HuH-7.5 (cell line): ENCODE measurements around the gene KCNK4.
"Not testable (repeated sequence)": the region's sequence is repeated elsewhere in the genome, so short reads cannot be mapped to it uniquely, and the experiment has no call there.

Experiments used
- DNase-seq: peaks from one replicate; pipeline ENCODE4 v3.0.0; 2011; ENCODE audit warnings: low spot score

Gene KCNK4

DNA sequence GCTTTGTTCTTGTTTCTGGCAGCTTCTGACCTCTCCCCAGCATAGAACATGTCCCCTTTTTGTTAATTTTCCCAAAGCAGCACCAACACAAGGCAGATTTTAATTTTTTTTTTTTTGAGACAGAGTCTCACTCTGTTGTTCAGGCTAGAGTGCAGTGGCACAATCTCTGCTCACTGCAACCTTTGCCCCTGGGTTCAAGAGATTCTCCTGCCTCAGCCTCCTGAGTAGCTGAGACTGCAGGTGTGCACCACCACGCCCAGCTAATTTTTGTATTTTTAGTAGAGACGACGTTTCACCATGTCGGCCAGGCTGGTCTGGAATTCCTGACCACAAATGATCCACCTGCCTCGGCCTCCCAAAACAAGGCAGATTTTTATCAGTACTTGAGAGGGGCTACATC lies 16.7 kb downstream of the KCNK4 start:
- DNase-seq = not testable (repeated sequence)

DNA sequence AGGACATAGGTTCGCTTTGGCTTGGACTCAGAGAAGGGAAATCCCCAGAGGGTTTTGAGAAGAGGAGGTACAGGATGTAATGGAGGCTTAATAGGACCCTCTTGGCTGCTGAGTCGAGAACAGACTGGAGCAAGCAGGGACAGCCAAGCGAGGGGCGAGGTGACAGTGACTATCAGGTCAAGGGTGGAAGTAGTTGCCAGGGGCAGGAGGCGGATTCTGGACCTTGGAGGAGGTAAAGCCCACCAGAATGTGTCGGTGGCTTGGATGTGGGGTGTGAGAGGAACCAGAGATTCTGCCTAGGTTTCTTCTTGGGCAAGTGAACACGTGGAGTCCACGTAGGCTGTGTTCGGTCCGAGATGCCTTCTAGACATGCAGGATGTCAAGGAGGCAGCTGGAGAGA lies 21.8 kb downstream of the KCNK4 start:
- DNase-seq = no peak

DNA sequence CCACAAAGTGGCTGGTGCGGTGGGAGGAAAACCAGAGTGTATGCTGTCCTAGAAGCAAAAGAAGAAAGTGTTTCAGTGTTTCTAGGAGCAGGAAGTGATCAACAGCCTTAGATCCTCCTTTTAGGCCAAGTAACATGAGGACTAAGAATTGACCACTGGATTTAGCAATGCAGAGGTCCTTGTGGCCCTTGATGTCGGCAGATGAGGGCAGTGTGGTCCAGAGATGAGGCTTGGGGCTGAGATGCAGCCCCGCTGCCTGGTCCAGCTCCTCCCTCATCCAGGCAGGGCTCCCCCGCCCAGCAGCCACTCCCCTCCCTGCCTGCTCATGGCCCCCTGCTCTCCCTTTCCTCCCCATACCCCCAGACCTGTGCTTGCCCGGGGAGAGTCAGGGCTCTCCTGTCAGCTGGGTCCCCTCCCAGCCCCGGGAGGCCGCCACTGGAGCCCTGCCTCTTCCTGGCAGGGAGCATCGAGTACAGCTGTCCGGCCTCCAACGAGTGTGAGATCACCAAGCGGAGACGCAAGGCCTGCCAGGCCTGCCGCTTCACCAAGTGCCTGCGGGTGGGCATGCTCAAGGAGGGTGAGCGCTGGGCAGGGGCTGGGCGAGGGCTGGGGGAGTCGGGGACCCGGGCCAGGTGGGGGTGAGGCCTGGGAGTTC lies 22.5 kb downstream of the KCNK4 start:
- DNase-seq = no peak

DNA sequence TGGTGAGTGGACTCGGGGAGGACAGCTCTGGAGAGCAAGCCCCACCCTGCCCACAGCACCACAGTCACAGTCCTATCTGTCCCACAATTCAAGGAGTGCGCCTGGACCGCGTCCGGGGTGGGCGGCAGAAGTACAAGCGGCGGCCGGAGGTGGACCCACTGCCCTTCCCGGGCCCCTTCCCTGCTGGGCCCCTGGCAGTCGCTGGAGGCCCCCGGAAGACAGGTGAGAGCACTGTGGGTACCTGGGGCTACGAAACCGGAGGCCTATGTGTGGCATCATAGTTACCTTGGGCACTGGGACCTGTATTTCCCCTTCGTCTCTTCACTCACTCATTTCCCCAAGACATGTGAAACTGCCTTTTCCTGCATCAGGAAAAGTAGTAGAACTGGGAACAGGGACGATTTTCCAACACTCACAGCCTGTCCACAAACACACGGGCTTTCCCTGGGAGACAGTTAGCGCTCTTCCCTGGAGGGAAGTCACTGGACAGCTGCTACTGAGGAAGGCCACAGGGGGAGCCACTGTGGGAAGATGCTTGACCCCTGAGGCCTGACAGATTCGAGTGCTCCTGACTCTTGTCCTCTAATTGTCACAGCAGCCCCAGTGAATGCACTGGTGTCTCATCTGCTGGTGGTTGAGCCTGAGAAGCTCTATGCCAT lies 23.2 kb downstream of the KCNK4 start:
- no peak for DNase-seq

DNA sequence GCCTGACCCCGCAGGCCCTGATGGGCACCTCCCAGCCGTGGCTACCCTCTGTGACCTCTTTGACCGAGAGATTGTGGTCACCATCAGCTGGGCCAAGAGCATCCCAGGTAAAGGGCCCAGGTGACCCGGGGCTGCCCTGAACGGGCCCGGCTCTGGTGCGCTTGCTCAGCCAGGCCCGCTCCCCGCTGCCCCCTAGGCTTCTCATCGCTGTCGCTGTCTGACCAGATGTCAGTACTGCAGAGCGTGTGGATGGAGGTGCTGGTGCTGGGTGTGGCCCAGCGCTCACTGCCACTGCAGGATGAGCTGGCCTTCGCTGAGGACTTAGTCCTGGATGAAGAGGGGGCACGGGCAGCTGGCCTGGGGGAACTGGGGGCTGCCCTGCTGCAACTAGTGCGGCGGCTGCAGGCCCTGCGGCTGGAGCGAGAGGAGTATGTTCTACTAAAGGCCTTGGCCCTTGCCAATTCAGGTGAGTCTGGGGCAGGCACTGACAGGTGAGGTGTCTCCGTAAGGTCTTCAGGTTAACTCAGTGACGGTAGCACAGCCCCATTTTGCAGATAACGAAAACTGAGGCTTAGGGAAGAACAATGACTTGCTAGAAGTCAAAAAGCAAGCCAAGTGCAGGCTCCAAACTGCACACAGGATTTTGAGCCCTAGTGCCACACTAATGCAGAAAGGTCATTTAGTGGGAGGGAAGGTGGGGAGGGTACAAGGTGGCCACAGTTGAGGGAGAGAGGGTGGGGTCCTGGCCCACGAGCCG lies 23.9 kb downstream of the KCNK4 start:
- DNase-seq = no peak

DNA sequence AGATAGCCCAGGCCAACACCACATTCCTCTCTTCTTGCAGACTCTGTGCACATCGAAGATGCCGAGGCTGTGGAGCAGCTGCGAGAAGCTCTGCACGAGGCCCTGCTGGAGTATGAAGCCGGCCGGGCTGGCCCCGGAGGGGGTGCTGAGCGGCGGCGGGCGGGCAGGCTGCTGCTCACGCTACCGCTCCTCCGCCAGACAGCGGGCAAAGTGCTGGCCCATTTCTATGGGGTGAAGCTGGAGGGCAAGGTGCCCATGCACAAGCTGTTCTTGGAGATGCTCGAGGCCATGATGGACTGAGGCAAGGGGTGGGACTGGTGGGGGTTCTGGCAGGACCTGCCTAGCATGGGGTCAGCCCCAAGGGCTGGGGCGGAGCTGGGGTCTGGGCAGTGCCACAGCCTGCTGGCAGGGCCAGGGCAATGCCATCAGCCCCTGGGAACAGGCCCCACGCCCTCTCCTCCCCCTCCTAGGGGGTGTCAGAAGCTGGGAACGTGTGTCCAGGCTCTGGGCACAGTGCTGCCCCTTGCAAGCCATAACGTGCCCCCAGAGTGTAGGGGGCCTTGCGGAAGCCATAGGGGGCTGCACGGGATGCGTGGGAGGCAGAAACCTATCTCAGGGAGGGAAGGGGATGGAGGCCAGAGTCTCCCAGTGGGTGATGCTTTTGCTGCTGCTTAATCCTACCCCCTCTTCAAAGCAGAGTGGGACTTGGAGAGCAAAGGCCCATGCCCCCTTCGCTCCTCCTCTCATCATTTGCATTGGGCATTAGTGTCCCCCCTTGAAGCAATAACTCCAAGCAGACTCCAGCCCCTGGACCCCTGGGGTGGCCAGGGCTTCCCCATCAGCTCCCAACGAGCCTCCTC lies 24.8 kb downstream of the KCNK4 start:
- DNase-seq = not testable (repeated sequence)

DNA sequence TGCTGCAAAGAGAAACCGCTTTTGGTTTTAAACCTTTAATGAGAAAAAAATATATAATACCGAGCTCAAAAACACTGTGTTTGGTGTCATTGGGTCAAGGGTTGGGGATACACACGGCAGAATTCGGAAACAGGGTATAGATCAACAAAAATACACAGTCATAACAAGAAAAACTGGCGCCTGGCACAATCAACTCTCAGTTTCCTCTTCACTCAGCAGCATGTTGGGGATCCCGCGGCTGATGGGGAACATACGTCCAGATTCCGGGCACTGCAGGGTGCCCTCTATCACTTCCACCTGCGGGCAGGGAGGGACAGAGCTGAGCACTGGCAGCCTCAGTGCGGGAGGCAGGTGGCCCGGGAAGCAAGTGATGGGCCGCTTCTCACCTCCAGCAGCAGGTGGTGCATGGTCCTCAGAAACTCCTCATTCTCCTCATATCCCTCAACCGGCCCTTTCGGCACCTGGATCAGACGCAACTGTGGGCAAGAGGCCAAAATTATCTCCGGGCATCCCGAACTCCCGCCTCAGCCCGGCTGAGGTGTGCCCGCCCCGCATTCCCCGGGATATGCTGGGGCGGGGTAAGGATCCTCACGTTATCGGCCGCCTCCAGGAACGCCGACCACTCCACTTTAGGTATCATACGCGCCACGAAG lies 25.7 kb downstream of the KCNK4 start:
- no peak for DNase-seq

DNA sequence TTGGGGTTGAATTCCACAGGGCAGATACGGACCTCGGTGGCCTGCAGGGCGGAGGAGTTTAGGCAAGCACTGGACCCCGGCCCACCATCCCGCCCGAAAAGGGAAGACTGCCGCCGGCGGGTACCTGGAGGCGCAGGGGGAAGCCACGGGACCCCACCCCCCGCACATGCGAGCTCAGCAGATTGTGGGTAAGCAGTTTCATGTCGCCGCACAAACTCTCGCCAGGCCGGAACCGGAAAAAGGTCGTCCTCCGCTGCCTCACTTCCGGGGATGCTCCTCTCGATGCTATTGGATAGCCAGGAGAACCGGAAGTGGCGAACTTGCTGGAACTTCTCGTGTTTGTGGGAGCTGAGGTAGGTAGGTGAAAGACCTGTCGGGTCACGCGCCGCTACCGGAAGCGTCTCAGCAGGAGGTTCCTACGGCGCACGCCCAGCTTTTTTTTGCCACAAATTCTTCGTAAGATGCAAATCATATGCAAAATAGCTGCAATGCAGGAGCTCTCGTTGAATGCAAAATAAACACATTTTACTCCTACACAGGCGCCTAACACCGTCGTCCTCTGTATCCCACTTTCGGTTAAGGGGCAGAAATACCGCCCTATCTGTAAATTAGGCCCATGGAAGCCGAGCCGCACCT lies 26.3 kb downstream of the KCNK4 start, which contains the start of gene TRMT112:
TRMT112 (minus strand) TSS at position 235 of the 636 bp plus-strand sequence; CDS start at position 202, 33 bp downstream.
- DNase-seq = peak; percentile 92

DNA sequence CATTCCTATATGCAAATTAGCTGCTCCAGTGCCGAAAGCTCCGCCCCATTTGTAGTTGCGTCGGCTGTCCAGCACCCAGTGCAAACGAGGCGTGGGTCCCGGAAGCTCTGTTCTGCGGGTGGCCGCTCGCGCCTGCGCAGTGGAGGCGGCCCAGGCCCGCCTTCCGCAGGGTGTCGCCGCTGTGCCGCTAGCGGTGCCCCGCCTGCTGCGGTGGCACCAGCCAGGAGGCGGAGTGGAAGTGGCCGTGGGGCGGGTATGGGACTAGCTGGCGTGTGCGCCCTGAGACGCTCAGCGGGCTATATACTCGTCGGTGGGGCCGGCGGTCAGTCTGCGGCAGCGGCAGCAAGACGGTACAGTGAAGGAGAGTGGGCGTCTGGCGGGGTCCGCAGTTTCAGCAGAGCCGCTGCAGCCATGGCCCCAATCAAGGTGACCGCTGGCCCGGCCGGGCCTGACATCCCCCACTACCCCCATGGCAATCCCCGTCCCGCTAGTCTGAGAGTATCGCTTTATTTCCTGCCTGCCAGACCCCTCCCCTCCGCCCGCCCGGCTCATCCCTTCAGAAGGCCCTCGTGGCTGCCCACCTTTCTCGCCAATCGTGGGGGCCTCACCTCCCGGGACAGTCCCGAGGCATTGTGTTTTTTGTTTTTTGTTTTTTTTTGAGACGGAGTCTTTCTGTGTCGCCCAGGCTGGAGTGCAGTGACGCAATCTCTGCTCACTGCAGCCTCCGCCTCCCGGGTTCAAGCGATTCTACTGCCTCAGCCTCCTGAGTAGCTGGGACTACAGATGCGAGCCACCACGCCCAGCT lies 27.1 kb downstream of the KCNK4 start, which contains the start of gene PRDX5:
PRDX5 (plus strand) TSS at position 161 of the 805 bp plus-strand sequence; CDS start at position 256, 95 bp downstream.
- DNase-seq = peak; percentile 89

DNA sequence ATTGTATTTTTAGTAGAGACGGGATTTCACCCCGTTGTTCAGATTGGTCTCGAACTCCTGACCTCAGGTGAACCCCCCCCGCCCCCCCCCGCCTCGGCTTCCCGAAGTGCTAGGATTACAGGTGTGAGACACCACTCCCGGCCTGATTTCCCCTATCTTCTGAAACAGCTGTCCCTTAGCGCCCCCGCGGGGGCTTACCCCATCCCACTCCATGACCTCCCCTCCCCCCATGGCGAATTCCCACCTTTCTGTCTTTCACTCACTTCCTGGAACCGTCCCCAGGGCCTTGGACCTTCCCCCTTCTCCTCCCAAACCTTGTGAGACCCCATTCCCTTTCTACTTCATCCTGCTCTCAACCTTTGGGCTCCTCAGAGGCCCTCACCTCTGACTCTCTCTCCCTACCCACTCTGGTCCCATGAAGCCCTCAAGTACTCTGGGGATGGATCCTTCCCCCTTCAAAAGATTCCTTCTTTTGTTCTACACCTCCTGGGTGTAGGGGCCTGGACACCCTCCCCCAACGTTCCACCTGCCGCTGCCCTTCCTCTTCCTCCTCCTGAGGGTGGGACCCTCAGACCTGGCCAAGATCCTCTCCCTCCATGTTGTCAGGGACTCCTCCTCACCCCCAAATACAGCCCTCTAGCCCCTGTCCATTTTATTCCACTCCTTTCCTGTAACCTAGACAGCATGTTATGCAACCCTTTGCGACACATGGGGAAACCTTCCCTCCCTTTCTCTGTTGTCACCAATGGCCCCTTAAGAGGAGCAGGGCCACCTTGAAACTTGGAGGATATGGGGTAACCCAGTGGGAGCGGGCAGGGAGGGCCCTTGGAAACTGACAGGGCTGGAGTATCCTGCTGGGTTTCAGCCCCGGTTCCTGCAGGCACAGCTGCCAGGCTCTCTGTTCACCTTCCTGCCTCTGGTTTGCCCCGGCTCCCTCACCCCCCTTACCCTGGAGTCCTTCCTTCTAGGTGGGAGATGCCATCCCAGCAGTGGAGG lies 28.0 kb downstream of the KCNK4 start:
- no peak for DNase-seq

DNA sequence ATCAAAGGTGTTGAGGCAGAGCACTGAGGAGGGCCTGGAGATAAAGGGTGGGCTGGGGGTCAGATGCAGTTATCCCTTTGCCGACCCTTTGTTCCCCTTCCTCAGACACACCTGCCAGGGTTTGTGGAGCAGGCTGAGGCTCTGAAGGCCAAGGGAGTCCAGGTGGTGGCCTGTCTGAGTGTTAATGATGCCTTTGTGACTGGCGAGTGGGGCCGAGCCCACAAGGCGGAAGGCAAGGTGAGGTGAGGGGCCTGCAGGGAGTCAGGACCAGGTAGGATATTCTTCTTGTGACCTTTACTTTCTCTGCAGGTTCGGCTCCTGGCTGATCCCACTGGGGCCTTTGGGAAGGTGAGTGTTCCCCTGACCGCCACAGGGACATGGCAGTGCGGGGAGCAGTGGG lies 29.5 kb downstream of the KCNK4 start:
- DNase-seq = no peak

DNA sequence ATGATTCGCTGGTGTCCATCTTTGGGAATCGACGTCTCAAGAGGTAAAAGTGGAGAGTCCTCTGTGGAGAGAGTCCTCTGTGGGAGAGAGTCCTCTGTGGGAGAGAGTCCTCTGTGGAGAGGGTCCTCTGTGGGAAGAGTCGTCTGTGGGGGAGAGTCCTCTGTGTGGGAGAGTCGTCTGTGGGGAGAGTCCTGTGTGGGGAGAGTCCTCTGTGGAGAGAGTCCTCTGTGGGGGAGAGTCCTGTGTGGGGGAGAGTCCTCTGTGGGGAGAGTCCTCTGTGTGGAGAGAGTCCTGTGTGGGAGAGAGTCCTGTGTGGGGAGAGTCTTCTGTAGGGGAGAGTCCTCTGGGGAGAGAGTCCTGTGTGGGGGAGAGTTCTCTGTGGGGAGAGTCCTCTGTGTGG lies 29.9 kb downstream of the KCNK4 start:
- DNase-seq = no peak

DNA sequence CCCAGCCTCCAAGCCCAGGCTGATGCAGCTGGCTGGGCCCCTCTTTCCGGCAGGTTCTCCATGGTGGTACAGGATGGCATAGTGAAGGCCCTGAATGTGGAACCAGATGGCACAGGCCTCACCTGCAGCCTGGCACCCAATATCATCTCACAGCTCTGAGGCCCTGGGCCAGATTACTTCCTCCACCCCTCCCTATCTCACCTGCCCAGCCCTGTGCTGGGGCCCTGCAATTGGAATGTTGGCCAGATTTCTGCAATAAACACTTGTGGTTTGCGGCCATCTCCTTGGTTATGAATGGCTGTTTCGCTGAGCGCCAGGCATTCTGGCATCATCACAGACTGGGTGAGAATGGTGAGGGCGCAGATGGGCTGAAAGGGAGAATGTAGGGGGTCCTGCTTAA lies 30.4 kb downstream of the KCNK4 start:
- DNase-seq = no peak

DNA sequence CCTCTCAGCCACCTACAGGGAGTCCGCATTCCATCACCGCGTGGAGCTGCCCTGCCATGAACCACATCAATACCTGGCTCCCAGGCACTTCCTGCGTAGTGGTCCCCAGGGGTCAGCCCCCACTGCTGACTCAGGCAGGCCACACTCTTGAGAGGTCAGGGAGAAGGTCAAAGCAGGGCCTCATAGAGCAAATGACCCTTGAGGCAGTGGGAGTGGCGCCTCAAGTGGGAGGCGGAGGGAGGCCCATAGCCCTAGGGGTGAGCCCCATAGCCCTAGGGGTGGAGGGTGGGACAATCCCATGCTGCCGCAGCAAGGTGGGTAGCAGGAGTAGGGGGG lies 31.8 kb downstream of the KCNK4 start:
- DNase-seq = no peak

DNA sequence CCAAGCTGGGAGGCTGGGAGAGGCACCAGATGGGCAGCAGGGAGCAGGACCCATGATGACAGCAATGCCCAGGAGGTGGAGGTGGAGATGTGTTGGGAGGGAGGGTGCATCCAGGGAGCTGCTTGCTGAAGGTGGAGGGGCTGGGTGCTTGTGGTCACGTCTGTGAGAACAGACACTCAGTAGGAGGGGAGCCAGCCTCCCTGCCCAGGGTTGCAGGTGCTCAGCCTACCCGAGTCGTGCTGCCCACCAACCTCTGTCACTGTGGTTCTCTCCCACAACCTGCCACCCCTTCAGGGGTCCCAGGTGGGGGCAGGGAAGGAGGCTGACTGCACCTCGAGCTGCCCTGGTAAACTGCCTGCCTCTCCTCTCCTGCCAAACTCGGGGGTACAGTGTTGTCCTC lies 32.3 kb downstream of the KCNK4 start:
- DNase-seq = no peak

DNA sequence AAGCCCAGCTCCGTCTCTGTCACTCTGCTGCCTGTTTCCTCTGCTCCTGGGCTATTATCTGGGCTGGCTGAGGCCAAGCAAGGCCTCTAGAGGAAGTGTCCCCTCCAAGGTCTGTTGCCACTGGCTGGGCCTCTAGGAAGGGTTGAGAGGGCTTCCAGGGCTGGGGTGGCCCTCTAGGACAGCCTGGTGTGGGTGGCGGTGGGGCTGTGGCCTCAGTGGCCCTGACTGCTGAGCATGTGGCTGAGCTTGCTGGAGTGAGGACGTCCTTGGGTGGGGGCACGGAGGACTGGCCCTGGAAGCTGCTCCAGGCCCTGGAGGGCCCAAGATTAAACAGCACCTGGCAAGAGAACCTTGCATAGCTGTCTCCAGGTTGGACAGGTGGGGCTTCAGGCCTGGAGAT lies 32.9 kb downstream of the KCNK4 start:
- DNase-seq = not testable (repeated sequence)

DNA sequence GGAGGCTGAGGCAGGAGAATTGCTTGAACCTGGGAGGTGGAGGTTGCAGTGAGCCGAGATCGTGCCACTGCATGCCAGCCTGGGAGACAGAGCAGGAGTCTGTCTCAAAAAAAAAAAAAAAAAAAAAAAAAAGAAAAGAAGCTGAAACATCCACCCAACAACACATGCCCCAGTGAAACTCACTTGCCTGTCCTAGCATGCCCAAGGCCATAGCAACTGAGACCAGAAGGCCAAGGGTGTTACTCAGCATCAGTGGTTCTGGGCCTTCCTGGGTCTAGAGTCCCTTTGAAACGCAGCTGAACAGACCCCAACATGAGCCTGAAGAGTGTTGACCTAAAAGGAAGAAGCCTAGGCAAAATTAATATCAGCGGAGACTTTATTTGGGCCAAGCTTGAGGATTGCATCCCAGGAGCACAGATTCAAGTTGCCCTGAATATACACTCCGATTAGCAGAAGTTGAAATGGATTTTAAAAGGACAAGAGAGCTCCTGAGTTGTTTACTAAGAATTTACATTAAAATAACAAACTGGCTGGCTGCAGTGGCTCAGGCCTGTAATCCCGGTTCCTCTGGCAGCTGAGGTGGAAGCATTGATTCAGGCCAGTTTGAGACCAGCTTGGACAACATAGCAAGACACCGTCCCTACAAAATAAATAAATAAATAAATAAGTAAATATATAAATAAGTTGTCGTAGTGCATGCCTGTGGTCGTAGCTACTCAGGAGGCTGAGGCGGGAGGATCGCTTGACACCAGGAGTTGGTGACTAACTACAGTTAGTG lies 33.8 kb downstream of the KCNK4 start:
- no peak for DNase-seq

DNA sequence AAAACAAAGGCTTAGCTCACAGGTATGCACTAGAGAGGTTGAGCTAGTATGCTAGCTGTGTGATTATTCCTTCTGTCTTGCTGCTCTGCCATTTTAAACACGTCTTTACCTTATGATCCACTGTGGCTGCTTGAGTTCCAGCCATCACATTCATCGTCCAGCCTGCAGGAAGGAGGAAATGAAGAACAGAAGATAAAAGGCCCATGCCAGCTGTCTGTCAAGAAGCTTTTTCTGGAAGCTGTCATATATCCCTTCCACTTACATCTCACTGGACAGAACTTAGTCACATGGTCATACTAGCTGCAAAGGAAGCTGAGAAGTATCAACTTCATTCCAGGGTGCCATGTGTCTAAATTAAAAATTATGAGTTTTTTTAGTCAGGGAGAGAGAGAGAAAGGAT lies 36.3 kb downstream of the KCNK4 start:
- no peak for DNase-seq
